HepG2 (cell line): ENCODE results near the gene ZBED6. TPM values are rescaled to one million over a fixed set of nuclear protein-coding genes. Genes with fewer than 3 reads are reported as not detected.

Source experiments
- AFF4 ChIP-seq: sonication (generic); formaldehyde crosslinking; IDR thresholded peaks from 2 replicates; pipeline ENCODE4 v1.4.0; 2020; ENCODE audit warnings: missing genetic modification reagents
- ELF3 ChIP-seq: IDR thresholded peaks from 2 replicates; pipeline ENCODE4 v1.6.1; 2016; ENCODE audit warnings: missing genetic modification reagents, missing compliant biosample characterization
- MZF1 ChIP-seq: sonication (generic); formaldehyde crosslinking; IDR thresholded peaks from 2 replicates; pipeline ENCODE4 v1.8.1; 2023; ENCODE audit warnings: mild to moderate bottlenecking, missing genetic modification reagents, borderline replicate concordance
- NR2F2 ChIP-seq: IDR thresholded peaks from 2 replicates; pipeline ENCODE4 v1.6.1; 2012; ENCODE audit warnings: low read depth, inconsistent platforms, borderline replicate concordance
- NR3C1 ChIP-seq: sonication (generic); formaldehyde crosslinking; IDR thresholded peaks from 2 replicates; pipeline ENCODE4 v1.4.0; 2020; ENCODE audit warnings: missing genetic modification reagents
- PBX3 ChIP-seq: sonication (generic); formaldehyde crosslinking; IDR thresholded peaks from 2 replicates; pipeline ENCODE4 v1.8.1; 2023; ENCODE audit warnings: missing genetic modification reagents, inconsistent platforms, borderline replicate concordance
- PPARG ChIP-seq: conservative IDR thresholded peaks from 2 replicates; pipeline ENCODE4 v1.6.1; 2016; ENCODE audit warnings: missing biosample characterization, missing genetic modification reagents
- PRDM10 ChIP-seq: sonication (generic); formaldehyde crosslinking; IDR thresholded peaks from 2 replicates; pipeline ENCODE4 v1.4.0; 2020; ENCODE audit warnings: low read depth, missing genetic modification reagents
- PRPF4 ChIP-seq: fragments of 200-400 bp; formaldehyde crosslinking; IDR thresholded peaks from 2 replicates; pipeline ENCODE4 v1.6.1; 2016; ENCODE audit warnings: low read length, low read depth; ENCODE audit not compliant: poor library complexity, severe bottlenecking
- RFXAP ChIP-seq: sonication (generic); formaldehyde crosslinking; IDR thresholded peaks from 2 replicates; pipeline ENCODE4 v1.4.0; 2020; ENCODE audit warnings: missing genetic modification reagents, borderline replicate concordance
- SRSF1 ChIP-seq: fragments of 200-400 bp; formaldehyde crosslinking; optimal IDR thresholded peaks from 2 replicates; pipeline ENCODE3; 2017; ENCODE audit warnings: mild to moderate bottlenecking, low read depth, low read length, moderate library complexity
- ZFX ChIP-seq: sonication (generic); formaldehyde crosslinking; IDR thresholded peaks from 2 replicates; pipeline ENCODE4 v1.4.0; 2020; ENCODE audit warnings: mild to moderate bottlenecking, low read depth, missing genetic modification reagents, moderate library complexity
- ZNF17 ChIP-seq: sonication (generic); formaldehyde crosslinking; IDR thresholded peaks from 2 replicates; pipeline ENCODE4 v1.5.0; 2020; ENCODE audit warnings: mild to moderate bottlenecking, missing genetic modification reagents
- ZNF547 ChIP-seq: sonication (generic); formaldehyde crosslinking; IDR thresholded peaks from 2 replicates; pipeline ENCODE4 v1.5.1; 2020; ENCODE audit warnings: mild to moderate bottlenecking, missing genetic modification reagents
- ZNF552 ChIP-seq: sonication (generic); formaldehyde crosslinking; IDR thresholded peaks from 2 replicates; pipeline ENCODE4 v1.9.0; 2022; ENCODE audit warnings: missing genetic modification reagents, mild to moderate bottlenecking, borderline replicate concordance
- ZNF556 ChIP-seq: sonication (generic); formaldehyde crosslinking; IDR thresholded peaks from 2 replicates; pipeline ENCODE4 v1.4.0; 2020; ENCODE audit warnings: mild to moderate bottlenecking, missing genetic modification reagents, borderline replicate concordance
- ZNF567 ChIP-seq: sonication (generic); formaldehyde crosslinking; IDR thresholded peaks from 2 replicates; pipeline ENCODE4 v1.8.1; 2023; ENCODE audit warnings: mild to moderate bottlenecking, missing genetic modification reagents, borderline replicate concordance
- ZNF674 ChIP-seq: sonication (generic); formaldehyde crosslinking; IDR thresholded peaks from 2 replicates; pipeline ENCODE4 v1.5.0; 2020; ENCODE audit warnings: low read depth, mild to moderate bottlenecking, missing genetic modification reagents
- ZNF703 ChIP-seq: sonication (generic); formaldehyde crosslinking; IDR thresholded peaks from 2 replicates; pipeline ENCODE4 v1.5.1; 2020; ENCODE audit warnings: missing genetic modification reagents, mild to moderate bottlenecking, moderate library complexity, borderline replicate concordance
- ZNF749 ChIP-seq: sonication (generic); formaldehyde crosslinking; IDR thresholded peaks from 2 replicates; pipeline ENCODE4 v1.8.0; 2022; ENCODE audit warnings: mild to moderate bottlenecking, missing genetic modification reagents, moderate library complexity, borderline replicate concordance
- ZSCAN25 ChIP-seq: sonication (generic); formaldehyde crosslinking; IDR thresholded peaks from 2 replicates; pipeline ENCODE4 v1.8.0; 2022; ENCODE audit warnings: mild to moderate bottlenecking, missing genetic modification reagents
- polyA plus RNA-seq, 8 experiments: library from polyadenylated mRNA; depleted of rRNA in 3 of 8; stranded (reverse) in 7 of 8; unstranded in 1 of 8; fragments of >200 nt; fragmentation: Illumina TruSeq in 4 of 8; extraction: Trizol in 4 of 8; gene quantifications; 2 replicates each; pipeline versions ENCODE4 v1.2.1 to v1.2.3, GENCODE V29; 2011 to 2016; ENCODE audit warnings: low read depth in 4 of 8, missing spikeins in 1 of 8, mixed read lengths in 1 of 8; ENCODE audit not compliant: insufficient read depth in 1 of 8
- total RNA-seq, 5 experiments: library from RNA; depleted of rRNA; stranded (reverse); fragments of >200 nt; fragmentation: Illumina TruSeq; extraction: Trizol; gene quantifications; 2 replicates each; pipeline ENCODE4 v1.2.3, GENCODE V29; 2016; ENCODE audit warnings: low read depth in 1 of 5

Gene ZBED6
- total and polyA plus RNA-seq, 2 of the 13 experiments (the other 11 are each of a cell fraction or from before 2014, with no cell fraction given), result 9.3 to 12.5 TPM

GRCh38 chr1:203795441-203796235 lies at the start of gene ZBED6, which contains the start of gene ZC3H11A (continued):
- TF ChIP-seq NR2F2 (no peak), NR3C1 (CRISPR knock-in tag) (no peak), ZNF556 (CRISPR knock-in tag) (0 out of 2 replicates have a peak, but pooled peaks have one; percentile 50), ZNF17 (CRISPR knock-in tag) (no peak), ZSCAN25 (CRISPR knock-in tag) (no peak), ZNF547 (CRISPR knock-in tag) (no peak), SRSF1 (no peak), PRPF4 (peak; percentile 97), PPARG (peak; percentile 21; the same call in 1 of the 2 replicates), RFXAP (CRISPR knock-in tag) (peak; percentile 66; the same call in 1 of the 2 replicates), MZF1 (no peak), ZNF749 (CRISPR knock-in tag) (no peak), ZFX (peak; percentile 96), ZNF703 (CRISPR knock-in tag) (no peak), ZNF552 (CRISPR knock-in tag) (no peak), PRDM10 (no peak), ZNF674 (CRISPR knock-in tag) (no peak), ZNF567 (CRISPR knock-in tag) (no peak), ELF3 (CRISPR knock-in tag) (peak; percentile 68; the same call in 1 of the 2 replicates), PBX3 (CRISPR knock-in tag) (no peak), AFF4 (CRISPR knock-in tag) (no peak)
